ENCODE data around the gene NCBP3. TPM values are rescaled to one million over a fixed set of nuclear protein-coding genes. Genes with fewer than 3 reads are reported as not detected.

Gene NCBP3
- total and polyA plus RNA-seq, 9 of the 15 experiments (the other 6 are each of a cell fraction or from before 2014, with no cell fraction given) = 3.1 to 25.5 (median 20.5) TPM

DNA sequence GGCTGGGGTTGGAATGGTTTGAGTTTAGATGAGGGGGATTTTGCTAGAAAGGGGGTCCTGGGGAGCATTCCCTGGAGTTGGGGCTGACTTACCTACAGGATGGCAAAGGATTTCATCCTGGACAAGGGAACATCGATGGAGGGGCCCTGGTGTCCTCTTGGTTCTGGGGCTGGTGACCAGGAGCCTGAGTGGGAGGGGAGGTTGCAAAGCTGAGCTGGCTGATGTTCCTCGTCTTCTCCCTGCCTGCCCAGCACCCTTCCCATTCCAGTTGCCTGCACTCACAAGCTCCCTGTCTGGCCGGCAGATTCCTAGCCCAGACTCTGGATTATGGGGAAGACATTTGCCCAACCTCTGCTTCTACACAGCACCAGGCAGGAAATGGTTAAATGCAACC, 82.3 kb downstream of the NCBP3 start:
- 30% methylated on average over 3 of the region's 3 CpGs for WGBS (ENCODE audit: insufficient coverage, low coverage, missing lambda C conversion rate)
- no TSS peak for BruUV-seq (replicated peaks)
- Histone ChIP-seq H3K4me1 (replicated peaks in 1 of 2; ENCODE audit: control insufficient read depth in 2 of 2, insufficient read depth in 2 of 2, low read length in 2 of 2) (peaks cover 7 to 12% of the 10 kb centered on the region in 2 experiments; a peak in 4 of 5 replicates), H3K9me1 (ENCODE audit: control insufficient read depth, insufficient read depth, low read length) (no peaks in the 10 kb centered on the region), H3K9ac (ENCODE audit: insufficient read depth in 1 of 2, low read depth in 2 of 2, low read length in 2 of 2) (no peak overlapping the region), H3K36me3 (ENCODE audit: control insufficient read depth, insufficient read depth, low read length) (no peaks in the 10 kb centered on the region), H3K9me3 (replicated peaks; ENCODE audit: control insufficient read depth, insufficient read depth, low read depth, low read length) (no peaks in the 10 kb centered on the region), H4K20me1 (replicated peaks; ENCODE audit: control insufficient read depth, insufficient read depth, low read length) (no peaks in the 10 kb centered on the region), H3K4me3 (no peak overlapping the region), H3K4me2 (ENCODE audit: insufficient read depth, low read length) (no peak overlapping the region), H3K79me2 (ENCODE audit: control insufficient read depth, insufficient read depth, low read length) (no peaks in the 10 kb centered on the region), H2AFZ (ENCODE audit: low read depth, low read length) (no peak overlapping the region), H3K27ac (ENCODE audit: extremely low read depth, low read depth, low read length) (no peak overlapping the region), H3K27me3 (ENCODE audit: control insufficient read depth in 2 of 2, insufficient read depth in 2 of 2, low read length in 2 of 2) (no peaks in the 10 kb centered on the region)
- ATAC-seq = no peak
- in situ Hi-C loops (cut with MboI) (no loop called here), intact Hi-C loops (cut with micrococcal nuclease) (no loop called here)
- DNase-seq (ENCODE audit: extremely low read depth in 1 of 4, low spot score in 3 of 4) = no peak
- ChIA-PET POLR2A (no interaction called here), CTCF (ENCODE audit: low intra/inter-chr PET ratio) (no interaction called here)
- FAIRE-seq = no peak
- TF ChIP-seq SREBF2 (CRISPR knock-in tag; IDR thresholded peaks at IDR 0.05) = no peak
- TF ChIP-seq, protein P1, sequence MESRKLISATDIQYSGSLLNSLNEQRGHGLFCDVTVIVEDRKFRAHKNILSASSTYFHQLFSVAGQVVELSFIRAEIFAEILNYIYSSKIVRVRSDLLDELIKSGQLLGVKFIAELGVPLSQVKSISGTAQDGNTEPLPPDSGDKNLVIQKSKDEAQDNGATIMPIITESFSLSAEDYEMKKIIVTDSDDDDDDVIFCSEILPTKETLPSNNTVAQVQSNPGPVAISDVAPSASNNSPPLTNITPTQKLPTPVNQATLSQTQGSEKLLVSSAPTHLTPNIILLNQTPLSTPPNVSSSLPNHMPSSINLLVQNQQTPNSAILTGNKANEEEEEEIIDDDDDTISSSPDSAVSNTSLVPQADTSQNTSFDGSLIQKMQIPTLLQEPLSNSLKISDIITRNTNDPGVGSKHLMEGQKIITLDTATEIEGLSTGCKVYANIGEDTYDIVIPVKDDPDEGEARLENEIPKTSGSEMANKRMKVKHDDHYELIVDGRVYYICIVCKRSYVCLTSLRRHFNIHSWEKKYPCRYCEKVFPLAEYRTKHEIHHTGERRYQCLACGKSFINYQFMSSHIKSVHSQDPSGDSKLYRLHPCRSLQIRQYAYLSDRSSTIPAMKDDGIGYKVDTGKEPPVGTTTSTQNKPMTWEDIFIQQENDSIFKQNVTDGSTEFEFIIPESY (CRISPR knock-in tag; IDR thresholded peaks at IDR 0.05) = no peak
- no peak for TF ChIP-seq TCF3 (CRISPR knock-in tag; IDR thresholded peaks at IDR 0.05)
- TF ChIP-seq RBM15 (IDR thresholded peaks at IDR 0.05; ENCODE audit: insufficient read depth, low read length) = no peak
- no peak for TF ChIP-seq SRSF1 (IDR thresholded peaks at IDR 0.05; ENCODE audit: low read depth, low read length)
- TF ChIP-seq, protein P2, sequence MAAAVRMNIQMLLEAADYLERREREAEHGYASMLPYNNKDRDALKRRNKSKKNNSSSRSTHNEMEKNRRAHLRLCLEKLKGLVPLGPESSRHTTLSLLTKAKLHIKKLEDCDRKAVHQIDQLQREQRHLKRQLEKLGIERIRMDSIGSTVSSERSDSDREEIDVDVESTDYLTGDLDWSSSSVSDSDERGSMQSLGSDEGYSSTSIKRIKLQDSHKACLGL (CRISPR knock-in tag; IDR thresholded peaks at IDR 0.05; ENCODE audit: borderline replicate concordance, poor library complexity, severe bottlenecking) = no peak
- no peak for TF ChIP-seq L3MBTL2 (IDR thresholded peaks at IDR 0.05)
